Astrocyte (in vitro differentiated cells and primary cell): Measurements from ENCODE around the gene FBXO5.
"Not testable (repeated sequence)": the region's sequence is repeated elsewhere in the genome, so short reads cannot be mapped to it uniquely, and the experiment has no call there.

ENCODE experiments used
- EZH2 ChIP-seq: IDR thresholded peaks from 2 replicates; pipeline ENCODE4 v1.6.1; 2012; ENCODE audit warnings: mild to moderate bottlenecking, low read length, inconsistent platforms; ENCODE audit not compliant: insufficient read depth
- TF ChIP-seq, protein P1 (sequence below): IDR thresholded peaks from 2 replicates; pipeline ENCODE4 v1.5.1; 2011; ENCODE audit warnings: low read depth, mild to moderate bottlenecking, inconsistent platforms, low read length, moderate library complexity; ENCODE audit not compliant: insufficient read depth

DNA sequence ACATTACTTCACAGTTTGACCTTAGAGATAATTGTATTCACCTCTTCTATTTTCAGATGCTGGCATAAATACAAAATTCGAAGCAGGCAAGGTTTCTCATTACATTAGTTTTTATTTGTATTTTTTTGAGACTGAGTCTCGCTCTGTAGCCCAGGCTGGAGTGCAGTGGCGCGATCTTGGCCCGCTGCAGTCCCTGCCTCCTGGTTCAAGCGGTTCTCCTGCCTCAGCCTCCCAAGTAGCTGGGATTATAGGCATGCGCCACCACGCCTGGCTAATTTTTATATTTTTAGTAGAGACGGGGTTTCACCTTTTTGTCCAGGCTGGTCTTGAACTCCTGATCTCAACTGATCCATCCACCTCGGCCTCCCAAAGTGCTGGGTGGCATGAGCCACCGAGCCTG, 2.5 kb upstream of the FBXO5 start:
- TF ChIP-seq, protein P1, sequence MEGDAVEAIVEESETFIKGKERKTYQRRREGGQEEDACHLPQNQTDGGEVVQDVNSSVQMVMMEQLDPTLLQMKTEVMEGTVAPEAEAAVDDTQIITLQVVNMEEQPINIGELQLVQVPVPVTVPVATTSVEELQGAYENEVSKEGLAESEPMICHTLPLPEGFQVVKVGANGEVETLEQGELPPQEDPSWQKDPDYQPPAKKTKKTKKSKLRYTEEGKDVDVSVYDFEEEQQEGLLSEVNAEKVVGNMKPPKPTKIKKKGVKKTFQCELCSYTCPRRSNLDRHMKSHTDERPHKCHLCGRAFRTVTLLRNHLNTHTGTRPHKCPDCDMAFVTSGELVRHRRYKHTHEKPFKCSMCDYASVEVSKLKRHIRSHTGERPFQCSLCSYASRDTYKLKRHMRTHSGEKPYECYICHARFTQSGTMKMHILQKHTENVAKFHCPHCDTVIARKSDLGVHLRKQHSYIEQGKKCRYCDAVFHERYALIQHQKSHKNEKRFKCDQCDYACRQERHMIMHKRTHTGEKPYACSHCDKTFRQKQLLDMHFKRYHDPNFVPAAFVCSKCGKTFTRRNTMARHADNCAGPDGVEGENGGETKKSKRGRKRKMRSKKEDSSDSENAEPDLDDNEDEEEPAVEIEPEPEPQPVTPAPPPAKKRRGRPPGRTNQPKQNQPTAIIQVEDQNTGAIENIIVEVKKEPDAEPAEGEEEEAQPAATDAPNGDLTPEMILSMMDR: not testable (repeated sequence)
- TF ChIP-seq EZH2: not testable (repeated sequence)
